Peyer's patch (tissue), 4 donors: ENCODE measurements around the gene TPSD1. TPM values are rescaled to one million over a fixed set of nuclear protein-coding genes. Genes with fewer than 3 reads are reported as not detected.
"Not testable (repeated sequence)": the region's sequence is repeated elsewhere in the genome, so short reads cannot be mapped to it uniquely, and the experiment has no call there.

Source experiments
- DNase-seq, 3 donors: peaks; one replicate each; pipeline ENCODE4 v3.0.0-alpha.2; 2017 to 2019
- H3K27ac ChIP-seq, 4 donors: fragments of 200-600 bp; sonication (generic); one replicate each; pipeline ENCODE4 v1.5.1; 2016 to 2019
- H3K27me3 ChIP-seq, 2 donors: fragments of 200-600 bp; sonication (generic); one replicate each; pipeline ENCODE4 v1.5.1; 2019
- H3K36me3 ChIP-seq, 3 donors: fragments of 200-600 bp; sonication (generic); one replicate each; pipeline ENCODE4 v1.5.1; 2016 to 2019
- H3K4me1 ChIP-seq, 4 donors: fragments of 200-600 bp; sonication (generic); one replicate each; pipeline ENCODE4 v1.5.1; 2016 to 2019
- H3K4me3 ChIP-seq, 4 donors: fragments of 200-600 bp; sonication (generic); 1 replicate in 3 of 4; 2 replicates in 1 of 4; pipeline ENCODE4 v1.5.1; 2016 to 2019; ENCODE audit warnings: mild to moderate bottlenecking in 1 of 4
- H3K9me3 ChIP-seq, 4 donors: fragments of 200-600 bp; sonication (generic); one replicate each; pipeline ENCODE4 v1.5.1; 2016 to 2019; ENCODE audit warnings: mild to moderate bottlenecking in 1 of 4
- CTCF ChIP-seq, 6 experiments: fragments of 450-650 bp in 4 of 6; fragments of 200-600 bp in 2 of 6; sonication (generic) in 1 of 6; IDR thresholded peaks; one replicate each; pipeline ENCODE4 v1.5.1; 2017 to 2019; ENCODE audit warnings: antibody characterized with exemption in 6 of 6, mild to moderate bottlenecking in 3 of 6, moderate library complexity in 1 of 6
- POLR2A ChIP-seq, 2 donors: fragments of 450-650 bp; IDR thresholded peaks; one replicate each; pipeline ENCODE4 v1.5.1; 2017; ENCODE audit warnings: antibody characterized with exemption in 2 of 2, mild to moderate bottlenecking in 2 of 2, moderate library complexity in 2 of 2
- total RNA-seq, 4 donors: library from RNA; depleted of rRNA; stranded (reverse); fragments of >200 nt; gene quantifications; one replicate each; pipeline ENCODE4 v1.1.0, GENCODE V29; 2016

The TPSD1 gene
- 10 to 100 TPM in 3 of 4 donors, not detected in 1; 10.3 to 61.1 (median 24.1) TPM for total RNA-seq

- H3K27ac ChIP-seq, H3K4me1 ChIP-seq, DNase-seq, H3K4me3 ChIP-seq, H3K36me3 ChIP-seq, H3K9me3 ChIP-seq: not testable (repeated sequence)
- peaks cover 0 to 12% of the 10 kb centered on the region in 2 donors for H3K27me3 ChIP-seq
These were observed at the start of gene TPSD1 for GRCh38 chr16:1255276-1256122. Gene TPSD1 (plus strand): TSS chr16:1256069. CDS start chr16:1256281, 212 bp downstream.

GRCh38 chr16:1206326-1206725 lies 49.5 kb upstream of the TPSD1 start:
- no peak overlapping the region for H3K27ac ChIP-seq
- DNase-seq = no peak
- no peak overlapping the region for H3K4me3 ChIP-seq
- H3K27me3 ChIP-seq = no peaks in the 10 kb centered on the region
- H3K9me3 ChIP-seq = no peaks in the 10 kb centered on the region
- H3K4me1 ChIP-seq = no peaks in the 10 kb centered on the region
- TF ChIP-seq CTCF (IDR thresholded peaks at IDR 0.05) (no peak), POLR2A (IDR thresholded peaks at IDR 0.05) (no peak)
- H3K36me3 ChIP-seq = peaks cover 0 to 24% (median 0%) of the 10 kb centered on the region in 3 donors

DNA sequence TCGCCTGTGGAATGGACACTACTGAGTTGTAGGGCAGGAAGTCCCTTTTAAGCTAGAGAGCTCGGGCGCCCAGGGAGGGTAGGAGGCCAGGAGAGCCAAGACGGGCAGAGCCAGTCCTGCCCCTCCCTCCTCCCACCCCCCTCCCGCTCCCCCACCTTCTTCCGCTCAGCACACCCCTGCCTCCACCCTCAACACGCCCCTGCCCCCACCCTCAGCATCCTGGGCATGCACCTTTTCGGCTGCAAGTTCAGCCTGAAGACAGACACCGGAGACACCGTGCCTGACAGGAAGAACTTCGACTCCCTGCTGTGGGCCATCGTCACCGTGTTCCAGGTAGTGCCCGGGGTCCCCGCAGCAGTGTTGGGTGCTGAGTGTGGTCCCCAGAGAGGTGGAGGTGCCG lies 49.1 kb upstream of the TPSD1 start:
- Histone ChIP-seq H3K9me3 (no peaks in the 10 kb centered on the region), H3K27ac (no peak overlapping the region), H3K4me3 (no peak overlapping the region), H3K36me3 (peaks cover 0 to 25% (median 0%) of the 10 kb centered on the region in 3 donors), H3K27me3 (no peaks in the 10 kb centered on the region), H3K4me1 (no peaks in the 10 kb centered on the region)
- TF ChIP-seq POLR2A (IDR thresholded peaks at IDR 0.05) (no peak), CTCF (IDR thresholded peaks at IDR 0.05) (no peak)
- no peak for DNase-seq

GRCh38 chr16:1208239-1208830 lies 47.5 kb upstream of the TPSD1 start:
- no peaks in the 10 kb centered on the region for H3K27me3 ChIP-seq
- no peak for TF ChIP-seq POLR2A (IDR thresholded peaks at IDR 0.05)
- TF ChIP-seq CTCF (IDR thresholded peaks at IDR 0.05) = no peak
- peaks cover 0 to 22% (median 0%) of the 10 kb centered on the region in 3 donors for H3K36me3 ChIP-seq
- H3K4me1 ChIP-seq = no peaks in the 10 kb centered on the region
- DNase-seq = no peak
- H3K4me3 ChIP-seq = no peak overlapping the region
- no peaks in the 10 kb centered on the region for H3K9me3 ChIP-seq
- no peak overlapping the region for H3K27ac ChIP-seq

GRCh38 chr16:1209081-1209480 lies 46.8 kb upstream of the TPSD1 start:
- H3K27me3 ChIP-seq = no peaks in the 10 kb centered on the region
- H3K36me3 ChIP-seq = peaks cover 0 to 29% (median 0%) of the 10 kb centered on the region in 3 donors
- no peaks in the 10 kb centered on the region for H3K9me3 ChIP-seq
- no peak for DNase-seq
- TF ChIP-seq CTCF (IDR thresholded peaks at IDR 0.05) (no peak), POLR2A (IDR thresholded peaks at IDR 0.05) (no peak)
- no peak overlapping the region for H3K27ac ChIP-seq
- H3K4me3 ChIP-seq = no peak overlapping the region
- H3K4me1 ChIP-seq = no peaks in the 10 kb centered on the region

DNA sequence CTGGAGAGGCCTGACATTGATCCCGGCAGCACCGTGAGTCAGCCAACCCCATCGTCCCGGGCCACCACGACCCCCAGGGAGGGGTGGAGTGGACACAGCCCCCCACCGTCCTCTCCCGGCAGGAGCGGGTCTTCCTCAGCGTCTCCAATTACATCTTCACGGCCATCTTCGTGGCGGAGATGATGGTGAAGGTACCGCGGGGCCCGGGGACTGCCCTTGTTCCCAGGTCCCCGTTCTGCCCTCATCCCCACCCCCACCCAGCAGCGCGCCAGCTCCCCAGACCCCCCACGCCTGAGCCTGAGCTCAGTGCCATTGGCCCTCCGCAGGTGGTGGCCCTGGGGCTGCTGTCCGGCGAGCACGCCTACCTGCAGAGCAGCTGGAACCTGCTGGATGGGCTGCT lies 45.4 kb upstream of the TPSD1 start:
- no peak overlapping the region for H3K27ac ChIP-seq
- H3K27me3 ChIP-seq = no peaks in the 10 kb centered on the region
- no peaks in the 10 kb centered on the region for H3K4me1 ChIP-seq
- TF ChIP-seq POLR2A (IDR thresholded peaks at IDR 0.05) (no peak), CTCF (IDR thresholded peaks at IDR 0.05) (no peak)
- no peak overlapping the region for H3K4me3 ChIP-seq
- DNase-seq = no peak
- peaks cover 0 to 41% (median 0%) of the 10 kb centered on the region in 3 donors for H3K36me3 ChIP-seq
- no peaks in the 10 kb centered on the region for H3K9me3 ChIP-seq
